CD14-positive monocyte (primary cell): Measurements from ENCODE around the gene DMRT1. TPM values are rescaled to one million over a fixed set of nuclear protein-coding genes. Genes with fewer than 3 reads are reported as not detected.
A peak's percentile ranks its signal among the peaks of the same experiment; 100 is the strongest.

Experiments used
- DNase-seq, 3 donors: peaks; one replicate each; pipeline ENCODE4 v3.0.0-alpha.2; 2011 to 2022
- H2AFZ ChIP-seq: 2 replicates; pipeline ENCODE4 v1.6.0; 2012; ENCODE audit warnings: mild to moderate bottlenecking, low read depth, low read length, inconsistent platforms; ENCODE audit not compliant: insufficient read depth, poor library complexity, severe bottlenecking
- H3K27ac ChIP-seq, 2 donors: 1 replicate in 1 of 2; 2 replicates in 1 of 2; pipeline ENCODE4 v1.5.1; 2012 to 2013; ENCODE audit warnings: low read length in 2 of 2, control low read depth in 1 of 2, inconsistent platforms in 1 of 2, low read depth in 1 of 2, mild to moderate bottlenecking in 1 of 2
- H3K27me3 ChIP-seq, 2 donors: one replicate each; pipeline versions ENCODE4 v1.6.0 to v1.6.1; 2011 to 2013; ENCODE audit warnings: low read length in 2 of 2; ENCODE audit not compliant: control insufficient read depth in 2 of 2, insufficient read depth in 2 of 2
- H3K36me3 ChIP-seq, 2 donors: replicated peaks in 1 of 2; 1 replicate in 1 of 2; 2 replicates in 1 of 2; pipeline versions ENCODE4 v1.5.1 to v1.6.1; 2012 to 2013; ENCODE audit warnings: low read length in 2 of 2, control low read depth in 1 of 2, inconsistent platforms in 1 of 2, mild to moderate bottlenecking in 1 of 2; ENCODE audit not compliant: insufficient read depth in 2 of 2, control insufficient read depth in 1 of 2
- H3K4me1 ChIP-seq, 2 donors: 1 replicate in 1 of 2; 2 replicates in 1 of 2; pipeline versions ENCODE4 v1.5.1 to v1.6.1; 2012 to 2013; ENCODE audit warnings: low read length in 2 of 2, control low read depth in 1 of 2, inconsistent platforms in 1 of 2, mild to moderate bottlenecking in 1 of 2, moderate library complexity in 1 of 2; ENCODE audit not compliant: insufficient read depth in 2 of 2, control insufficient read depth in 1 of 2
- H3K4me2 ChIP-seq: replicated peaks from 2 replicates; pipeline ENCODE3; 2012; ENCODE audit warnings: low read length, moderate library complexity, mild to moderate bottlenecking; ENCODE audit not compliant: poor library complexity, severe bottlenecking; ENCODE audit errors: extremely low read depth
- H3K4me3 ChIP-seq, 3 experiments: fragments of 200-600 bp in 1 of 3; sonication (generic) in 1 of 3; replicated peaks in 1 of 3; 1 replicate in 2 of 3; 2 replicates in 1 of 3; pipeline ENCODE4 v1.5.1; 2011 to 2013; ENCODE audit warnings: low read length in 3 of 3, mild to moderate bottlenecking in 3 of 3, control low read depth in 2 of 3, low read depth in 2 of 3, inconsistent platforms in 1 of 3, moderate library complexity in 1 of 3
- H3K79me2 ChIP-seq: 2 replicates; pipeline ENCODE4 v1.6.0; 2012; ENCODE audit warnings: mild to moderate bottlenecking, control low read depth, inconsistent platforms, low read length, moderate library complexity; ENCODE audit not compliant: insufficient read depth
- H3K9ac ChIP-seq: 2 replicates; pipeline ENCODE4 v1.6.0; 2017; ENCODE audit warnings: low read length, mild to moderate bottlenecking; ENCODE audit not compliant: insufficient read depth, poor library complexity, severe bottlenecking
- H3K9me3 ChIP-seq, 2 donors: replicated peaks in 1 of 2; 1 replicate in 1 of 2; 2 replicates in 1 of 2; pipeline versions ENCODE4 v1.5.1 to v1.6.1; 2012 to 2013; ENCODE audit warnings: low read length in 2 of 2, control low read depth in 1 of 2; ENCODE audit not compliant: control insufficient read depth in 1 of 2, insufficient read depth in 1 of 2
- H4K20me1 ChIP-seq: 2 replicates; pipeline ENCODE4 v1.6.0; 2012; ENCODE audit warnings: mild to moderate bottlenecking, low read length, control low read depth, moderate library complexity; ENCODE audit not compliant: insufficient read depth
- H3K27ac Mint-ChIP-seq, 7 donors: one replicate each; pipeline ENCODE4 v1.8.0; 2020; ENCODE audit warnings: mild to moderate bottlenecking in 7 of 7, mixed read lengths in 7 of 7, moderate library complexity in 6 of 7, inconsistent platforms in 2 of 7
- H3K27me3 Mint-ChIP-seq, 3 donors: one replicate each; pipeline ENCODE4 v1.8.0; 2021 to 2022; ENCODE audit warnings: low read depth in 3 of 3, mild to moderate bottlenecking in 3 of 3, mixed read lengths in 3 of 3, moderate library complexity in 3 of 3, inconsistent platforms in 1 of 3
- H3K36me3 Mint-ChIP-seq, 2 donors: one replicate each; pipeline ENCODE4 v1.8.0; 2020; ENCODE audit warnings: mixed read lengths in 2 of 2, inconsistent platforms in 1 of 2, mild to moderate bottlenecking in 1 of 2
- H3K4me1 Mint-ChIP-seq: one replicate; pipeline ENCODE4 v1.8.0; 2020; ENCODE audit warnings: mild to moderate bottlenecking, mixed read lengths
- H3K4me3 Mint-ChIP-seq, 2 donors: one replicate each; pipeline ENCODE4 v1.8.0; 2020; ENCODE audit warnings: mild to moderate bottlenecking in 2 of 2, mixed read lengths in 2 of 2, moderate library complexity in 1 of 2
- H3K9me3 Mint-ChIP-seq, 7 donors: one replicate each; pipeline ENCODE4 v1.8.0; 2020 to 2022; ENCODE audit warnings: mixed read lengths in 7 of 7, mild to moderate bottlenecking in 6 of 7, moderate library complexity in 6 of 7, inconsistent platforms in 2 of 7
- WGBS: methylation state at CpG from one replicate; pipeline ENCODE4 v1.1.5; 2013; ENCODE audit warnings: missing lambda C conversion rate; ENCODE audit not compliant: insufficient coverage; 5-methylcytosine and 5-hydroxymethylcytosine counted together
- intact Hi-C, 2 donors: fragments of 100-400 bp; cut with micrococcal nuclease; formaldehyde crosslinking; loops; one replicate each; pipeline versions ENCODE4 v1.15.0 to v1.15.1; 2023
- polyA minus RNA-seq: library from RNA; depleted of rRNA, polyadenylated mRNA; stranded (reverse); fragments of >200 nt; gene quantifications from 2 replicates; pipeline ENCODE4 v1.2.3, GENCODE V29; 2012
- polyA plus RNA-seq, 3 donors: library from polyadenylated mRNA; depleted of rRNA in 1 of 3; unstranded in 2 of 3; stranded (reverse) in 1 of 3; fragments of 300-500 nt in 2 of 3; fragments of >200 nt in 1 of 3; fragmentation: Illumina TruSeq in 2 of 3; gene quantifications; 1 replicate in 2 of 3; 2 replicates in 1 of 3; pipeline ENCODE4 v1.2.3, GENCODE V29; 2012 to 2021
- total RNA-seq, 12 experiments: library from RNA in 1 of 12; stranded (reverse) in 1 of 12; fragments of 120-200 nt in 1 of 12; gene quantifications; one replicate each; pipeline ENCODE4 v1.2.4 and lab custom pipeline; 2013 to 2026; ENCODE audit warnings: mixed read lengths in 6 of 12, inconsistent platforms in 1 of 12
- TF ChIP-seq, protein P1 (sequence below): fragments of 200-600 bp; IDR thresholded peaks from one replicate; pipeline ENCODE4 v1.8.0; 2022; ENCODE audit warnings: antibody characterized with exemption, mild to moderate bottlenecking

DMRT1 gene
- not detected for total RNA-seq (2013)
- polyA plus RNA-seq = not detected
- polyA minus RNA-seq = not detected in 2 replicates
- total RNA-seq (lab: John Stamatoyannopoulos, UW) = 0 to 0.46 (median 0) reads per million in 11 experiments

- Mint-ChIP-seq H3K4me1 (no peaks in the 10 kb centered on the region), H3K9me3 (peaks cover 0 to 4% (median 2%) of the 10 kb centered on the region in 7 donors), H3K27me3 (peaks cover 72 to 87% (median 74%) of the 10 kb centered on the region in 3 donors), H3K36me3 (no peaks in the 10 kb centered on the region), H3K27ac (peak within 1 kb of the TSS in 1 of 7 donors; percentile 8), H3K4me3 (peak within 1 kb of the TSS in 1 of 2 donors; percentile 76)
- intact Hi-C loops = no loop called here
- Histone ChIP-seq H3K4me3 (no peak within 1 kb of the TSS), H3K27me3 (peaks cover 35 to 76% of the 10 kb centered on the region in 2 donors), H3K9me3 (peaks cover 0 to 17% of the 10 kb centered on the region in 2 donors), H2AFZ (no peak within 1 kb of the TSS), H3K36me3 (no peaks in the 10 kb centered on the region), H3K4me1 (no peaks in the 10 kb centered on the region), H3K79me2 (no peaks in the 10 kb centered on the region), H3K27ac (no peak within 1 kb of the TSS), H3K4me2 (no peak within 1 kb of the TSS), H3K9ac (no peak within 1 kb of the TSS), H4K20me1 (no peaks in the 10 kb centered on the region)
- DNase-seq = no peak
- 4% methylated on average over 81 of the region's 84 CpGs for WGBS
- TF ChIP-seq, protein P1, sequence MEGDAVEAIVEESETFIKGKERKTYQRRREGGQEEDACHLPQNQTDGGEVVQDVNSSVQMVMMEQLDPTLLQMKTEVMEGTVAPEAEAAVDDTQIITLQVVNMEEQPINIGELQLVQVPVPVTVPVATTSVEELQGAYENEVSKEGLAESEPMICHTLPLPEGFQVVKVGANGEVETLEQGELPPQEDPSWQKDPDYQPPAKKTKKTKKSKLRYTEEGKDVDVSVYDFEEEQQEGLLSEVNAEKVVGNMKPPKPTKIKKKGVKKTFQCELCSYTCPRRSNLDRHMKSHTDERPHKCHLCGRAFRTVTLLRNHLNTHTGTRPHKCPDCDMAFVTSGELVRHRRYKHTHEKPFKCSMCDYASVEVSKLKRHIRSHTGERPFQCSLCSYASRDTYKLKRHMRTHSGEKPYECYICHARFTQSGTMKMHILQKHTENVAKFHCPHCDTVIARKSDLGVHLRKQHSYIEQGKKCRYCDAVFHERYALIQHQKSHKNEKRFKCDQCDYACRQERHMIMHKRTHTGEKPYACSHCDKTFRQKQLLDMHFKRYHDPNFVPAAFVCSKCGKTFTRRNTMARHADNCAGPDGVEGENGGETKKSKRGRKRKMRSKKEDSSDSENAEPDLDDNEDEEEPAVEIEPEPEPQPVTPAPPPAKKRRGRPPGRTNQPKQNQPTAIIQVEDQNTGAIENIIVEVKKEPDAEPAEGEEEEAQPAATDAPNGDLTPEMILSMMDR = no peak
Observed at GRCh38 chr9:841371-842209, at the start of gene DMRT1. TSS of gene DMRT1 (plus strand) at chr9:841697. CDS start at chr9:841839, 142 bp downstream.

- TF ChIP-seq, protein P1 = no peak
- Mint-ChIP-seq H3K36me3 (no peaks in the 10 kb centered on the region), H3K27ac (no peak overlapping the region), H3K4me3 (no peak overlapping the region), H3K9me3 (peaks cover 0 to 6% (median 0%) of the 10 kb centered on the region in 7 donors), H3K27me3 (peaks cover 2 to 5% (median 3%) of the 10 kb centered on the region in 3 donors), H3K4me1 (peaks cover 5% of the 10 kb centered on the region)
- H3K79me2 ChIP-seq = no peaks in the 10 kb centered on the region
- H2AFZ ChIP-seq = no peak overlapping the region
- H3K4me3 ChIP-seq = no peak overlapping the region
- no peak for DNase-seq
- H3K9me3 ChIP-seq = no peaks in the 10 kb centered on the region
- no peaks in the 10 kb centered on the region for H4K20me1 ChIP-seq
- no peaks in the 10 kb centered on the region for H3K4me1 ChIP-seq
- 88% methylated on average over 11 of the region's 15 CpGs for WGBS
- no peak overlapping the region for H3K9ac ChIP-seq
- no peak overlapping the region for H3K4me2 ChIP-seq
- no peaks in the 10 kb centered on the region for H3K27me3 ChIP-seq
- no peaks in the 10 kb centered on the region for H3K36me3 ChIP-seq
- H3K27ac ChIP-seq = no peak overlapping the region
- intact Hi-C loops = no loop called here
Observed at GRCh38 chr9:792331-793260, 48.9 kb upstream of the DMRT1 start.
